HepG2 (cell line): Measurements from ENCODE around the gene XKR7. TPM values are rescaled to one million over a fixed set of nuclear protein-coding genes. Genes with fewer than 3 reads are reported as not detected.

Source experiments
- AGO1 ChIP-seq: fragments of 200-400 bp; formaldehyde crosslinking; IDR thresholded peaks from 2 replicates; pipeline ENCODE4 v1.6.1; 2017; ENCODE audit warnings: mild to moderate bottlenecking, low read depth, low read length, moderate library complexity; ENCODE audit not compliant: poor library complexity, severe bottlenecking
- E2F1 ChIP-seq: sonication (generic); formaldehyde crosslinking; IDR thresholded peaks from 2 replicates; pipeline ENCODE4 v1.5.0; 2020; ENCODE audit warnings: missing genetic modification reagents
- FOXA1 ChIP-seq, 2 experiments: fragments of 450-650 bp in 1 of 2; sonication (generic) in 1 of 2; formaldehyde crosslinking in 1 of 2; IDR thresholded peaks; 2 replicates each; pipeline versions ENCODE4 v1.4.0 to v1.6.1; 2016 to 2020; ENCODE audit warnings: missing genetic modification reagents in 1 of 2
- HDAC6 ChIP-seq: fragments of 200-600 bp; sonication (generic); IDR thresholded peaks from 2 replicates; pipeline ENCODE4 v1.7.0; 2017; ENCODE audit warnings: mild to moderate bottlenecking, antibody characterized with exemption, low read length, low read depth
- HES4 ChIP-seq: sonication (generic); formaldehyde crosslinking; IDR thresholded peaks from 2 replicates; pipeline ENCODE4 v1.9.0; 2021; ENCODE audit warnings: mild to moderate bottlenecking, missing genetic modification reagents, borderline replicate concordance
- HIVEP1 ChIP-seq: sonication (generic); formaldehyde crosslinking; IDR thresholded peaks from 2 replicates; pipeline ENCODE4 v1.4.0; 2020; ENCODE audit warnings: mild to moderate bottlenecking, missing genetic modification reagents
- NBN ChIP-seq: fragments of 450-650 bp; conservative IDR thresholded peaks from 2 replicates; pipeline ENCODE4 v1.6.1; 2017
- NFRKB ChIP-seq: fragments of 450-650 bp; IDR thresholded peaks from 2 replicates; pipeline ENCODE4 v1.6.1; 2017
- NR2F6 ChIP-seq, 2 experiments: IDR thresholded peaks; 2 replicates each; pipeline ENCODE4 v1.6.1; 2016; ENCODE audit warnings: antibody characterized with exemption in 1 of 2, mild to moderate bottlenecking in 1 of 2
- RARG ChIP-seq: sonication (generic); formaldehyde crosslinking; IDR thresholded peaks from 2 replicates; pipeline ENCODE4 v1.4.0; 2020; ENCODE audit warnings: low read depth, mild to moderate bottlenecking, missing genetic modification reagents
- SALL2 ChIP-seq: sonication (generic); formaldehyde crosslinking; IDR thresholded peaks from 2 replicates; pipeline ENCODE4 v1.8.1; 2023; ENCODE audit warnings: mild to moderate bottlenecking, missing genetic modification reagents, inconsistent platforms
- SKI ChIP-seq: fragments of 450-650 bp; IDR thresholded peaks from one replicate; pipeline ENCODE4 v1.6.1; 2018; ENCODE audit warnings: mild to moderate bottlenecking; ENCODE audit not compliant: partially characterized antibody
- TBP ChIP-seq: sonication (generic); formaldehyde crosslinking; IDR thresholded peaks from 2 replicates; pipeline ENCODE4 v1.5.0; 2020; ENCODE audit warnings: missing genetic modification reagents
- ZNF205 ChIP-seq: IDR thresholded peaks from 2 replicates; pipeline ENCODE4 v1.6.1; 2018; ENCODE audit warnings: missing biosample characterization, missing genetic modification reagents
- ZNF329 ChIP-seq: sonication (generic); formaldehyde crosslinking; IDR thresholded peaks from 2 replicates; pipeline ENCODE4 v1.9.0; 2021; ENCODE audit warnings: low read depth, mild to moderate bottlenecking, missing genetic modification reagents
- ZNF530 ChIP-seq: sonication (generic); formaldehyde crosslinking; IDR thresholded peaks from 2 replicates; pipeline ENCODE4 v1.5.0; 2020; ENCODE audit warnings: low read depth, mild to moderate bottlenecking, missing genetic modification reagents
- ZNF577 ChIP-seq: sonication (generic); formaldehyde crosslinking; IDR thresholded peaks from 2 replicates; pipeline ENCODE4 v1.4.0; 2020; ENCODE audit warnings: mild to moderate bottlenecking, low read depth, missing genetic modification reagents, borderline replicate concordance
- ZNF713 ChIP-seq: sonication (generic); formaldehyde crosslinking; IDR thresholded peaks from 2 replicates; pipeline ENCODE4 v1.4.0; 2020; ENCODE audit warnings: mild to moderate bottlenecking, missing genetic modification reagents
- ZNF780A ChIP-seq: sonication (generic); formaldehyde crosslinking; IDR thresholded peaks from 2 replicates; pipeline ENCODE4 v1.8.0; 2022; ENCODE audit warnings: mild to moderate bottlenecking, missing genetic modification reagents, moderate library complexity
- ZNF790 ChIP-seq: sonication (generic); formaldehyde crosslinking; IDR thresholded peaks from 2 replicates; pipeline ENCODE4 v1.8.0; 2022; ENCODE audit warnings: missing genetic modification reagents, mild to moderate bottlenecking, borderline replicate concordance
- polyA plus RNA-seq, 8 experiments: library from polyadenylated mRNA; depleted of rRNA in 3 of 8; stranded (reverse) in 7 of 8; unstranded in 1 of 8; fragments of >200 nt; fragmentation: Illumina TruSeq in 4 of 8; extraction: Trizol in 4 of 8; gene quantifications; 2 replicates each; pipeline versions ENCODE4 v1.2.1 to v1.2.3, GENCODE V29; 2011 to 2016; ENCODE audit warnings: low read depth in 4 of 8, missing spikeins in 1 of 8, mixed read lengths in 1 of 8; ENCODE audit not compliant: insufficient read depth in 1 of 8
- total RNA-seq, 5 experiments: library from RNA; depleted of rRNA; stranded (reverse); fragments of >200 nt; fragmentation: Illumina TruSeq; extraction: Trizol; gene quantifications; 2 replicates each; pipeline ENCODE4 v1.2.3, GENCODE V29; 2016; ENCODE audit warnings: low read depth in 1 of 5
- TF ChIP-seq, protein P1 (sequence below), 2 experiments: IDR thresholded peaks; 2 replicates each; pipeline ENCODE4 v1.6.1; 2011 to 2012; ENCODE audit warnings: low read length in 2 of 2, borderline replicate concordance in 1 of 2, low read depth in 1 of 2, mild to moderate bottlenecking in 1 of 2, moderate library complexity in 1 of 2
- TF ChIP-seq, protein P2 (sequence below): sonication (generic); formaldehyde crosslinking; IDR thresholded peaks from 2 replicates; pipeline ENCODE4 v1.9.0; 2021; ENCODE audit warnings: missing genetic modification reagents, borderline replicate concordance
- TF ChIP-seq, protein P3 (sequence below): sonication (generic); formaldehyde crosslinking; IDR thresholded peaks from 2 replicates; pipeline ENCODE4 v1.8.0; 2022; ENCODE audit warnings: mild to moderate bottlenecking, missing genetic modification reagents, moderate library complexity

The XKR7 gene
- total and polyA plus RNA-seq, 2 of the 13 experiments (the other 11 are each of a cell fraction or from before 2014, with no cell fraction given), result not detected

DNA sequence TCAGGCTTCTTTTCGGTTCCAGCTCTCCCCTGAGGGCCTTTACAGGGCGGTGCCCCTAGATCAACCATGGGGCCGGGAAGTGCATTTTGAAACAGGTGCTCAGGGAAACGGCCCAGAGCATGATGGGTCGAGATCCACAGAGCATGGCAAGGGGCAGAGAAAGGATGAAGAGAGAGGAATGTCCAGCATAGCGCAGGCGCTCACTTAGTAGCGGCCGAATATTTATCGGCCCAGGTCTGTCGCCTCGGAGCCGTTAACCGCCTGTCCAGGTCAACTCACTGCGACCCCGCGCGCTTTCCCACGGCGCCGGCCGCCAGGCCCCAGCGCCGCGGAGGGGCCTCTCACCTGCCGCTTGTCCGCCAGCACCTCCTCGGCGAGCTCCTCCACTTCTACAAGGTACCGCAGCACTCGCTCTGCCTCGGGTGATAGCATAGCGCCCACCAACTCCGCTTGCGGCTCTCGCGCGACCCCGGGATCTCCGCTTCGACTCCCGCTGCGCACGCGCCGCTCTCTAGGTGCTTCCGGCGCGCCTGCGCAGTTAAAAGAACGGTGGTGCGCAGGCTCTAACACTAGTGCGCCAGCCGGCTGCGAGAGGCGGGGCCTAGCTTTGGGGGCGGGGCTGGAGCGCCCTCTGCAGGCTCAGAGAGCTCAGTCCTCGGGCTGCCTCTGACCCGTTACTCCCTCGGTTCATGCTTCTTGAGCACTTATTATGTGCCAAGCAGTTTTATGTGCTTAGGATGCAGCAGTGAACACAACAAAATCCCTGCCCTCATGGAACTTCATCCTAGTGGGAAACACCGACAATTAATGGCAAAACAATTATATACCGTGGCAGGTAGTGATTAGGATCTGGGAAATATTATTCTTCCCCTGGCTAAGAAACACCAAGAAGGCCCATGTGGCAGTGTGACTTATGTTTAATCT, 16.2 kb upstream of the XKR7 start, which contains the start of gene PDRG1 (continued):
- no peak for TF ChIP-seq ZNF329 (CRISPR knock-in tag)
- no peak for TF ChIP-seq ZNF780A
- TF ChIP-seq NFRKB, result no peak
- peak; percentile 93 for TF ChIP-seq E2F1 (CRISPR knock-in tag)
- peak; percentile 31; the same call in 1 of the 2 replicates for TF ChIP-seq HES4 (CRISPR knock-in tag)
- no peak for TF ChIP-seq NBN
- TF ChIP-seq ZNF713, result no peak
- TF ChIP-seq ZNF530 (CRISPR knock-in tag), result no peak
- no peak for TF ChIP-seq HDAC6
- TF ChIP-seq SALL2, result peak; percentile 98
- peak; percentile 84 for TF ChIP-seq HIVEP1 (CRISPR knock-in tag)
- TF ChIP-seq AGO1, result peak; percentile 87
- TF ChIP-seq RARG (CRISPR knock-in tag), result no peak
- TF ChIP-seq, protein P1, sequence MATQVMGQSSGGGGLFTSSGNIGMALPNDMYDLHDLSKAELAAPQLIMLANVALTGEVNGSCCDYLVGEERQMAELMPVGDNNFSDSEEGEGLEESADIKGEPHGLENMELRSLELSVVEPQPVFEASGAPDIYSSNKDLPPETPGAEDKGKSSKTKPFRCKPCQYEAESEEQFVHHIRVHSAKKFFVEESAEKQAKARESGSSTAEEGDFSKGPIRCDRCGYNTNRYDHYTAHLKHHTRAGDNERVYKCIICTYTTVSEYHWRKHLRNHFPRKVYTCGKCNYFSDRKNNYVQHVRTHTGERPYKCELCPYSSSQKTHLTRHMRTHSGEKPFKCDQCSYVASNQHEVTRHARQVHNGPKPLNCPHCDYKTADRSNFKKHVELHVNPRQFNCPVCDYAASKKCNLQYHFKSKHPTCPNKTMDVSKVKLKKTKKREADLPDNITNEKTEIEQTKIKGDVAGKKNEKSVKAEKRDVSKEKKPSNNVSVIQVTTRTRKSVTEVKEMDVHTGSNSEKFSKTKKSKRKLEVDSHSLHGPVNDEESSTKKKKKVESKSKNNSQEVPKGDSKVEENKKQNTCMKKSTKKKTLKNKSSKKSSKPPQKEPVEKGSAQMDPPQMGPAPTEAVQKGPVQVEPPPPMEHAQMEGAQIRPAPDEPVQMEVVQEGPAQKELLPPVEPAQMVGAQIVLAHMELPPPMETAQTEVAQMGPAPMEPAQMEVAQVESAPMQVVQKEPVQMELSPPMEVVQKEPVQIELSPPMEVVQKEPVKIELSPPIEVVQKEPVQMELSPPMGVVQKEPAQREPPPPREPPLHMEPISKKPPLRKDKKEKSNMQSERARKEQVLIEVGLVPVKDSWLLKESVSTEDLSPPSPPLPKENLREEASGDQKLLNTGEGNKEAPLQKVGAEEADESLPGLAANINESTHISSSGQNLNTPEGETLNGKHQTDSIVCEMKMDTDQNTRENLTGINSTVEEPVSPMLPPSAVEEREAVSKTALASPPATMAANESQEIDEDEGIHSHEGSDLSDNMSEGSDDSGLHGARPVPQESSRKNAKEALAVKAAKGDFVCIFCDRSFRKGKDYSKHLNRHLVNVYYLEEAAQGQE (IDR thresholded peaks at IDR 0.05; ENCODE audit: borderline replicate concordance in 1 of 2, low read depth in 1 of 2, low read length in 2 of 2), result peak in 1 of 2 experiments; percentile 65; a peak in 2 of 4 replicates
- no peak for TF ChIP-seq ZNF790 (CRISPR knock-in tag)
- peak; percentile 65 for TF ChIP-seq SKI
- no peak for TF ChIP-seq TBP
- peak; percentile 38; the same call in 1 of the 2 replicates for TF ChIP-seq NR2F6 (IDR thresholded peaks at IDR 0.05)
- TF ChIP-seq NR2F6 (CRISPR knock-in tag; IDR thresholded peaks at IDR 0.05), result peak; percentile 73
- TF ChIP-seq, protein P2, sequence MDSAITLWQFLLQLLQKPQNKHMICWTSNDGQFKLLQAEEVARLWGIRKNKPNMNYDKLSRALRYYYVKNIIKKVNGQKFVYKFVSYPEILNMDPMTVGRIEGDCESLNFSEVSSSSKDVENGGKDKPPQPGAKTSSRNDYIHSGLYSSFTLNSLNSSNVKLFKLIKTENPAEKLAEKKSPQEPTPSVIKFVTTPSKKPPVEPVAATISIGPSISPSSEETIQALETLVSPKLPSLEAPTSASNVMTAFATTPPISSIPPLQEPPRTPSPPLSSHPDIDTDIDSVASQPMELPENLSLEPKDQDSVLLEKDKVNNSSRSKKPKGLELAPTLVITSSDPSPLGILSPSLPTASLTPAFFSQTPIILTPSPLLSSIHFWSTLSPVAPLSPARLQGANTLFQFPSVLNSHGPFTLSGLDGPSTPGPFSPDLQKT (CRISPR knock-in tag), result peak; percentile 96; the same call in 1 of the 2 replicates
- TF ChIP-seq FOXA1 (IDR thresholded peaks at IDR 0.05), result no peak
- peak; percentile 40; the same call in 1 of the 2 replicates for TF ChIP-seq FOXA1 (CRISPR knock-in tag; IDR thresholded peaks at IDR 0.05)
- peak; percentile 83 for TF ChIP-seq ZNF205 (CRISPR knock-in tag)
- TF ChIP-seq, protein P3, sequence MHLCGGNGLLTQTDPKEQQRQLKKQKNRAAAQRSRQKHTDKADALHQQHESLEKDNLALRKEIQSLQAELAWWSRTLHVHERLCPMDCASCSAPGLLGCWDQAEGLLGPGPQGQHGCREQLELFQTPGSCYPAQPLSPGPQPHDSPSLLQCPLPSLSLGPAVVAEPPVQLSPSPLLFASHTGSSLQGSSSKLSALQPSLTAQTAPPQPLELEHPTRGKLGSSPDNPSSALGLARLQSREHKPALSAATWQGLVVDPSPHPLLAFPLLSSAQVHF (CRISPR knock-in tag), result peak; percentile 48; the same call in 1 of the 2 replicates
- no peak for TF ChIP-seq ZNF577
